IPS-18a (cell line): Measurements from ENCODE around the gene LPGAT1.
"Not testable (repeated sequence)": the region's sequence is repeated elsewhere in the genome, so short reads cannot be mapped to it uniquely, and the experiment has no call there.

Experiments
- H3K27ac ChIP-seq: one replicate; pipeline ENCODE4 v1.5.1; 2013; ENCODE audit warnings: low read length
- H3K27me3 ChIP-seq: one replicate; pipeline ENCODE4 v1.6.1; 2013; ENCODE audit warnings: mild to moderate bottlenecking, low read length; ENCODE audit not compliant: control insufficient read depth, insufficient read depth
- H3K36me3 ChIP-seq: one replicate; pipeline ENCODE4 v1.6.1; 2013; ENCODE audit warnings: low read depth, low read length; ENCODE audit not compliant: control insufficient read depth
- H3K4me1 ChIP-seq: one replicate; pipeline ENCODE4 v1.6.1; 2013; ENCODE audit warnings: low read depth, low read length; ENCODE audit not compliant: control insufficient read depth
- H3K4me3 ChIP-seq: one replicate; pipeline ENCODE4 v1.5.1; 2013; ENCODE audit warnings: low read length
- H3K9ac ChIP-seq: one replicate; pipeline ENCODE4 v1.6.1; 2013; ENCODE audit warnings: mild to moderate bottlenecking, low read length, moderate library complexity
- H3K9me3 ChIP-seq: one replicate; pipeline ENCODE4 v1.6.1; 2013; ENCODE audit warnings: low read depth, low read length; ENCODE audit not compliant: control insufficient read depth

LPGAT1 gene

GRCh38 chr1:211729238-211729637 lies 101.3 kb downstream of the LPGAT1 start:
- H3K4me1 ChIP-seq, result no peaks in the 10 kb centered on the region
- no peaks in the 10 kb centered on the region for H3K36me3 ChIP-seq
- H3K9ac ChIP-seq, result no peak overlapping the region
- no peaks in the 10 kb centered on the region for H3K9me3 ChIP-seq
- H3K4me3 ChIP-seq, result no peak overlapping the region
- H3K27me3 ChIP-seq, result no peaks in the 10 kb centered on the region
- H3K27ac ChIP-seq, result no peak overlapping the region

DNA sequence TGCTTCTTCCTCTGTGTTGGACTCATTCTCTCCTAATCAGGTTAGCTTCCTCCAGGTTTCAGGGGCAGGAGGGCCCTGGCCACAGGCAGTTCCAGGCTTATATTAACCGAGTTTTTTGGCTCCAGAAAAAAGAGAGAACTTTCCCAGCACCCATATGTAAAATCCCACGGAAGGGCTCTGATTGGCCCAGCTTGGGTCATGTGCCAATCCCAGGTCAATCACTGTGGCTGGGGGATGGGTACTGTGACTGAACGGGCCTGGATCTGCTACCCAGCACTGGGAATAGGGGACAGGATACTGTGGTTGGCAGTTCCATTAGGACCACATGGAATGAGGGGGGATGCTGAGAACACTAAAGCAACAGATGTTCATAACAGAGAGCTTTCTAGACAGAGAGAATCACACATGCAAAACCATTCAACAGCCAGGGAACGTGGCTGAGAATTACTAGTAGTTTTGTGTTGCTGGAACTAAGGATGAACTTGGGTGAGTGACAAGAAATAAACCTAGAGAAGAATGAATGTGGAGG lies 104.0 kb downstream of the LPGAT1 start:
- H3K27me3 ChIP-seq, result no peaks in the 10 kb centered on the region
- no peak overlapping the region for H3K27ac ChIP-seq
- no peak overlapping the region for H3K9ac ChIP-seq
- H3K4me1 ChIP-seq, result no peaks in the 10 kb centered on the region
- no peak overlapping the region for H3K4me3 ChIP-seq
- no peaks in the 10 kb centered on the region for H3K36me3 ChIP-seq
- no peaks in the 10 kb centered on the region for H3K9me3 ChIP-seq

DNA sequence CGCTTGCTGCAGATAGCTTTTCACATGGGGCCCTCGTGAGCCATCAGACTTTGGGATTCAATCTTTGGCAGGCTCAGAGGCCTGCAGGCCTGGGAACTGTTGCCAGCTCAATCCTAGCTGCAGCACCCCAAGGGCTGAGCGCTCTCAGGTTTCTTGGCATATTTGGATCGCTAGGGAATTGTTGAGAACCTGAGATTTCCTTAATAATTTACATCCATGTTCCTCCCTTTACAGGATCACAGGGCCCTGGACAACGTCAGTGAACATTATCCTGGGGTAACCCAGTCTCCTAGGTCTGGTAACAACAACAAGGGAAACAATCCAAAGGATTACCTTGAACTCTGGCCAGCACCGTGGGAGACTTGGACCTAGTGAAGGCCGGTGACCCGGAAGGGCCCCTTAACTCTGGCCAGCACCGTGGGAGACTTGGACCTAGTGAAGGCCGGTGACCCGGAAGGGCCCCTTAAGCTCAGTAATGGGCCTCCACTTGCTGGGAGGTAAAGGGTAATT lies 105.8 kb downstream of the LPGAT1 start:
- Histone ChIP-seq H3K27ac (no peak overlapping the region), H3K36me3 (no peaks in the 10 kb centered on the region), H3K4me1 (no peaks in the 10 kb centered on the region), H3K9ac (no peak overlapping the region), H3K9me3 (no peaks in the 10 kb centered on the region), H3K4me3 (no peak overlapping the region), H3K27me3 (no peaks in the 10 kb centered on the region)

- no peak overlapping the region for H3K27ac ChIP-seq
- H3K27me3 ChIP-seq, result no peaks in the 10 kb centered on the region
- H3K4me3 ChIP-seq, result no peak overlapping the region
- H3K4me1 ChIP-seq, result no peaks in the 10 kb centered on the region
- no peaks in the 10 kb centered on the region for H3K36me3 ChIP-seq
- no peaks in the 10 kb centered on the region for H3K9me3 ChIP-seq
- H3K9ac ChIP-seq, result no peak overlapping the region
Measured at GRCh38 chr1:211723273-211723672, 107.3 kb downstream of the LPGAT1 start.

GRCh38 chr1:211722277-211723175 lies 108.0 kb downstream of the LPGAT1 start:
- H3K4me1 ChIP-seq, result no peaks in the 10 kb centered on the region
- no peaks in the 10 kb centered on the region for H3K27me3 ChIP-seq
- no peaks in the 10 kb centered on the region for H3K36me3 ChIP-seq
- no peak overlapping the region for H3K4me3 ChIP-seq
- no peak overlapping the region for H3K27ac ChIP-seq
- no peaks in the 10 kb centered on the region for H3K9me3 ChIP-seq
- no peak overlapping the region for H3K9ac ChIP-seq

- H3K9me3 ChIP-seq, H3K36me3 ChIP-seq, H3K27ac ChIP-seq, H3K4me3 ChIP-seq, H3K27me3 ChIP-seq, H3K4me1 ChIP-seq, H3K9ac ChIP-seq: not testable (repeated sequence)
Measured at GRCh38 chr1:211716555-211716954, 114.0 kb downstream of the LPGAT1 start.

GRCh38 chr1:211715971-211716370 lies 114.6 kb downstream of the LPGAT1 start:
- Histone ChIP-seq H3K9ac (no peak overlapping the region), H3K9me3 (no peaks in the 10 kb centered on the region), H3K27me3 (no peaks in the 10 kb centered on the region), H3K27ac (no peak overlapping the region), H3K4me3 (no peak overlapping the region), H3K4me1 (no peaks in the 10 kb centered on the region), H3K36me3 (no peaks in the 10 kb centered on the region)

GRCh38 chr1:211714154-211714553 lies 116.4 kb downstream of the LPGAT1 start:
- no peak overlapping the region for H3K9ac ChIP-seq
- H3K4me3 ChIP-seq, result no peak overlapping the region
- no peaks in the 10 kb centered on the region for H3K4me1 ChIP-seq
- no peaks in the 10 kb centered on the region for H3K9me3 ChIP-seq
- H3K27ac ChIP-seq, result no peak overlapping the region
- no peaks in the 10 kb centered on the region for H3K27me3 ChIP-seq
- no peaks in the 10 kb centered on the region for H3K36me3 ChIP-seq

GRCh38 chr1:211713231-211713630 lies 117.3 kb downstream of the LPGAT1 start:
- Histone ChIP-seq H3K9ac (no peak overlapping the region), H3K9me3 (no peaks in the 10 kb centered on the region), H3K4me3 (no peak overlapping the region), H3K4me1 (no peaks in the 10 kb centered on the region), H3K27me3 (no peaks in the 10 kb centered on the region), H3K36me3 (no peaks in the 10 kb centered on the region), H3K27ac (no peak overlapping the region)

DNA sequence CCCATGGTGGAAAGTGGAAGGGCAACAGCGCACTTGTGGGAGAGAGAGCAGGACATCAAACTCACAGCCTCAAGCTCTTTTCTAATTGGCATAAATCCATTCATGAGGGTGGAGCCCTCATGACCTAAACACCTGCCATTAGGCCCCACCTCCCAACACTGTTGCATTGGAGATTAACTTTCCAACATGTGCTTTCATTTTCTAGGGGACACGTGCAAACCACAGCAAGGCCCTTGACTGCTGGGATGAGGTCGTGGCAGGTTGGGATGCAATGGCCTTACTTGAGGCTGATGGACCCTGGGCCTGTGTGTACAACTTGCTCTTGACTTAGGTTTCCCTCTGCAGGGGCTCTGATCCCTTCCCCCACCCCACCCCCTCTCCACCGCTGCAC lies 119.3 kb downstream of the LPGAT1 start:
- Histone ChIP-seq H3K9ac (no peak overlapping the region), H3K36me3 (no peaks in the 10 kb centered on the region), H3K9me3 (no peaks in the 10 kb centered on the region), H3K27me3 (no peaks in the 10 kb centered on the region), H3K4me3 (no peak overlapping the region), H3K27ac (no peak overlapping the region), H3K4me1 (no peaks in the 10 kb centered on the region)

DNA sequence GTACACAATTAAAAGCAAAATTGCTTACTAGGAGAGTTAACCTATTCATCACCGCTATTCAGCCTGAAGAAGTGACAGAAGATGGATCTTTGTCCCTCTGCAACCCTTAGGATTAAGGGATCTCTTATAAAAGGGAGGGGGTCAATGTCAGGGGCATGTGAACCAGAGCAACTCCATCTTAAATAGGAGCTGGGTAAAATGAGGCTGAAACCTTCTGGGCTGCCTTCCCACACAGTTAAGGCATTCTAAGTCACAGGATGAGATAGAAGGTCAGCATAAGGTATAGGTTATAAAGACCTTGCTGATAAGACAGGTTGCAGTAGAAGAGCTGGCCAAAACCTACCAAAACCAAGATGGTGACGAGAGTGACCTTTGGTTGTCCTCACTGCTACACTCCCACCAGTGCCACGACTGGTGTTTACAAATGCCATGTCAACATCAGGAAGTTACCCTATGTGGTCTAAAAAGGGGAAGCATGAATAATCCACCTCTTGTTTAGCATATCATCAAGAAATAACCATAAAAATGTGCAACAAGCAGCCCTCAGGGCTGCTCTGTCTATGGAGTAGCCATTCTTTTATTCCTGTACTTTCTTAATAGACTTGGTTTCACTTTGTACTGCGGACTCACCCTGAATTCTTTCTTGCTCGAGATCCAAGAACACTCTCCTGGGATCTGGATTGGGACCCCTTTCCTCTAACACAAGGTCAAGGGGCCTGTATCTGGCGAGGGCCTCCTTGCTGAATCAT lies 119.8 kb downstream of the LPGAT1 start:
- no peaks in the 10 kb centered on the region for H3K27me3 ChIP-seq
- H3K4me3 ChIP-seq, result no peak overlapping the region
- H3K36me3 ChIP-seq, result no peaks in the 10 kb centered on the region
- no peak overlapping the region for H3K27ac ChIP-seq
- H3K4me1 ChIP-seq, result no peaks in the 10 kb centered on the region
- H3K9me3 ChIP-seq, result no peaks in the 10 kb centered on the region
- no peak overlapping the region for H3K9ac ChIP-seq
